Lung (tissue), 16 donors: Measurements from ENCODE around the gene TOB1. TPM values are rescaled to one million over a fixed set of nuclear protein-coding genes. Genes with fewer than 3 reads are reported as not detected.

Experiments
- ATAC-seq: fragments of 200-7000 bp; cut with Tn5 transposase; one replicate; pipeline ENCODE4 v1.9.1; 2020; ENCODE audit warnings: moderate number of reproducible peaks; ENCODE audit not compliant: insufficient read depth, low FRiP score
- DNase-seq, 3 donors: peaks; one replicate each; pipeline ENCODE4 v3.0.0-alpha.2; 2013 to 2017
- H3K27ac ChIP-seq, 2 donors: one replicate each; pipeline ENCODE4 v1.5.1; 2013; ENCODE audit warnings: mild to moderate bottlenecking in 2 of 2, moderate library complexity in 2 of 2, control low read depth in 1 of 2, inconsistent platforms in 1 of 2, low read depth in 1 of 2, low read length in 1 of 2
- H3K27me3 ChIP-seq, 3 donors: one replicate each; pipeline ENCODE4 v1.5.1; 2013; ENCODE audit warnings: low read length in 2 of 3; ENCODE audit not compliant: control insufficient read depth in 3 of 3, insufficient read depth in 3 of 3
- H3K36me3 ChIP-seq, 4 donors: one replicate each; pipeline ENCODE4 v1.5.1; 2013; ENCODE audit warnings: low read length in 4 of 4, mild to moderate bottlenecking in 1 of 4, moderate library complexity in 1 of 4; ENCODE audit not compliant: control insufficient read depth in 4 of 4, insufficient read depth in 4 of 4
- H3K4me1 ChIP-seq, 5 donors: one replicate each; pipeline ENCODE4 v1.5.1; 2013; ENCODE audit warnings: low read length in 5 of 5, mild to moderate bottlenecking in 2 of 5, moderate library complexity in 1 of 5; ENCODE audit not compliant: control insufficient read depth in 5 of 5, insufficient read depth in 5 of 5
- H3K4me3 ChIP-seq: one replicate; pipeline ENCODE4 v1.5.1; 2013; ENCODE audit warnings: mild to moderate bottlenecking, control low read depth, moderate library complexity
- H3K9ac ChIP-seq, 2 donors: one replicate each; pipeline ENCODE4 v1.5.1; 2013; ENCODE audit warnings: low read length in 2 of 2, control low read depth in 1 of 2; ENCODE audit not compliant: insufficient read depth in 1 of 2
- H3K9me3 ChIP-seq, 4 donors: one replicate each; pipeline ENCODE4 v1.5.1; 2013; ENCODE audit warnings: low read length in 3 of 4, mild to moderate bottlenecking in 1 of 4, moderate library complexity in 1 of 4; ENCODE audit not compliant: control insufficient read depth in 4 of 4, insufficient read depth in 3 of 4
- CTCF ChIP-seq: IDR thresholded peaks from 2 replicates; pipeline ENCODE4 v1.5.1; 2012; ENCODE audit warnings: mild to moderate bottlenecking; ENCODE audit errors: control extremely low read depth, extremely low read depth
- WGBS, 2 donors: extraction: QIAGEN DNeasy Blood & Tissue Kit; methylation state at CpG; one replicate each; pipeline ENCODE4 v1.1.7; 2013; 5-methylcytosine and 5-hydroxymethylcytosine counted together
- long read RNA-seq, 5 donors: transcript quantifications; one replicate each; lab custom pipeline, GENCODE V29; 2026
- polyA plus RNA-seq, 2 donors: library from polyadenylated mRNA; stranded (reverse); fragments of 200-250 nt; gene quantifications; one replicate each; pipeline ENCODE4 v1.2.1, GENCODE V29; 2013
- total RNA-seq, 2 donors: library from RNA; depleted of rRNA in 1 of 2; stranded (reverse); fragments of >200 nt in 1 of 2; gene quantifications; one replicate each; pipeline ENCODE4 v1.2.1, GENCODE V29; 2014 to 2021
- donor health status: control.
- donor health status: control.
- donor health status: Bipolar disorder and iron deficiency.
- donor health status: healthy.
- donor health status: DM: yes; HTN: yes; CAD: no.

Gene TOB1
- total RNA-seq (10 to 100 TPM; 28.4 to 75.5 TPM), polyA plus RNA-seq (10 to 100 TPM; 15.3 to 30.5 TPM)
- long read RNA-seq, donor 1, transcript TOB1-202 (2 exons, 2,229 nt), result major isoform, 12 of 12 reads
- long read RNA-seq, donor 1, partial matches to known transcripts, result 0 of 12 reads
- long read RNA-seq, donor 1, other reads (novel, unspliced or antisense), result 0 of 12 reads
- long read RNA-seq, donor 2, transcript TOB1-202 (2 exons, 2,229 nt), result major isoform, 5 of 6 reads
- long read RNA-seq, donor 2, partial matches to known transcripts, result 0 of 6 reads
- long read RNA-seq, donor 2, other reads (novel, unspliced or antisense), result 0 of 6 reads
- long read RNA-seq, donor 3, transcript TOB1-202 (2 exons, 2,229 nt), result major isoform, 7 of 7 reads
- long read RNA-seq, donor 3, partial matches to known transcripts, result 0 of 7 reads
- long read RNA-seq, donor 3, other reads (novel, unspliced or antisense), result 0 of 7 reads
- long read RNA-seq, donor 4, transcript TOB1-202 (2 exons, 2,229 nt), result major isoform, 6 of 33 reads
- long read RNA-seq, donor 4, partial matches to known transcripts, result 27 of 33 reads
- long read RNA-seq, donor 4, other reads (novel, unspliced or antisense), result 0 of 33 reads
- long read RNA-seq, donor 5, transcript TOB1-202 (2 exons, 2,229 nt), result major isoform, 12 of 141 reads
- long read RNA-seq, donor 5, partial matches to known transcripts, result 129 of 141 reads
- long read RNA-seq, donor 5, other reads (novel, unspliced or antisense), result 0 of 141 reads

GRCh38 chr17:50866261-50866949 lies at the start of gene TOB1:
TOB1 (minus strand) TSS chr17:50866354; CDS start chr17:50864017, 2,337 bp downstream.
- H3K27me3 ChIP-seq, result no peaks in the 10 kb centered on the region
- ATAC-seq (peak; percentile 89), DNase-seq (peak; percentile 98 to 99 (median 98))
- peak within 1 kb of the TSS; percentile 98 to 100 for H3K27ac ChIP-seq
- WGBS, 2 donors, result 1% methylated on average over 41 to 75 of the region's 75 CpGs
- H3K4me1 ChIP-seq, result peaks cover 0 to 19% (median 7%) of the 10 kb centered on the region in 5 donors
- no peaks in the 10 kb centered on the region for H3K9me3 ChIP-seq
- H3K4me3 ChIP-seq, result peak within 1 kb of the TSS; percentile 92
- peak within 1 kb of the TSS; percentile 70 to 84 for H3K9ac ChIP-seq
- no peak for TF ChIP-seq CTCF
- H3K36me3 ChIP-seq, result peaks cover 4 to 9% (median 6%) of the 10 kb centered on the region in 4 donors

GRCh38 chr17:50914505-50915063 lies 48.4 kb upstream of the TOB1 start:
- ATAC-seq, result no peak
- TF ChIP-seq CTCF, result no peak

GRCh38 chr17:50913120-50913519 lies 47.0 kb upstream of the TOB1 start:
- no peaks in the 10 kb centered on the region for H3K27me3 ChIP-seq
- no peaks in the 10 kb centered on the region for H3K9me3 ChIP-seq
- no peak overlapping the region for H3K27ac ChIP-seq
- no peak for DNase-seq
- H3K36me3 ChIP-seq, result no peaks in the 10 kb centered on the region
- no peak overlapping the region for H3K9ac ChIP-seq
- no peak for ATAC-seq
- TF ChIP-seq CTCF, result no peak
- 93 to 97% methylated on average over 2 of the region's 2 CpGs for WGBS, 2 donors
- no peak overlapping the region for H3K4me3 ChIP-seq
- peaks cover 0 to 27% (median 5%) of the 10 kb centered on the region in 5 donors for H3K4me1 ChIP-seq

More at GRCh38 chr17:50914505-50915063, 48.4 kb upstream of the TOB1 start:
- 86 to 92% methylated on average over 11 of the region's 11 CpGs for WGBS, 2 donors
- H3K9me3 ChIP-seq, result no peaks in the 10 kb centered on the region
- H3K27me3 ChIP-seq, result no peaks in the 10 kb centered on the region
- H3K36me3 ChIP-seq, result no peaks in the 10 kb centered on the region
- no peak overlapping the region for H3K9ac ChIP-seq
- peak overlapping the region in 1 of 2 donors; percentile 17 for H3K27ac ChIP-seq
- peaks cover 0 to 36% (median 2%) of the 10 kb centered on the region in 5 donors for H3K4me1 ChIP-seq
- DNase-seq, result no peak
- H3K4me3 ChIP-seq, result no peak overlapping the region
